H1 (cell line): Measurements from ENCODE around the gene PRKRIP1. TPM values are rescaled to one million over a fixed set of nuclear protein-coding genes. Genes with fewer than 3 reads are reported as not detected.

Source experiments
- KDM4A ChIP-seq: IDR thresholded peaks from one replicate; pipeline ENCODE4 v1.7.1; 2012; ENCODE audit warnings: low read depth, mild to moderate bottlenecking, moderate library complexity, low read length, inconsistent platforms; ENCODE audit not compliant: severe bottlenecking
- NANOG ChIP-seq: IDR thresholded peaks from 2 replicates; pipeline ENCODE4 v1.6.1; 2011; ENCODE audit warnings: low read length, low read depth, mild to moderate bottlenecking, inconsistent platforms; ENCODE audit not compliant: insufficient read depth, poor library complexity, severe bottlenecking
- RAD21 ChIP-seq, 2 experiments: IDR thresholded peaks in 1 of 2; conservative IDR thresholded peaks in 1 of 2; 2 replicates each; pipeline ENCODE4 v1.6.1; 2011; ENCODE audit warnings: low read depth in 2 of 2, low read length in 2 of 2, improper control_type of control experiment in 1 of 2, inconsistent platforms in 1 of 2, mild to moderate bottlenecking in 1 of 2, moderate library complexity in 1 of 2
- polyA plus RNA-seq, 7 experiments: library from polyadenylated mRNA; depleted of rRNA in 3 of 7; stranded (reverse) in 5 of 7; unstranded in 2 of 7; fragments of >200 nt in 5 of 7; fragments of 200-250 nt in 2 of 7; gene quantifications; 1 replicate in 5 of 7; 2 replicates in 1 of 7; 4 replicates in 1 of 7; pipeline versions ENCODE4 v1.2.1 to v1.2.3, GENCODE V29; 2011 to 2013; ENCODE audit warnings: missing spikeins in 2 of 7, mixed read lengths in 2 of 7
- total RNA-seq: library from RNA; stranded (reverse); fragmentation: NEBNext Ultra II Directional; extraction: Animal tissue kit (Norgen Biotek cat#: 25700); gene quantifications from 2 replicates; pipeline ENCODE4 v1.2.1, GENCODE V29; 2021

Gene PRKRIP1
- total and polyA plus RNA-seq, 2 of the 8 experiments (the other 6 are each of a cell fraction or from before 2014, with no cell fraction given): 11.1 to 22.0 TPM

- no peak for TF ChIP-seq RAD21 (IDR thresholded peaks at IDR 0.05 in 1 of 2, conservative IDR thresholded peaks at IDR 0.05 in 1 of 2; ENCODE audit: low read depth in 2 of 2, low read length in 2 of 2)
- TF ChIP-seq NANOG: no peak
- no peak for TF ChIP-seq KDM4A
These were observed 16.9 kb downstream of the PRKRIP1 start (continued) for GRCh38 chr7:102413091-102413490.
